K562 (cell line): ENCODE results near the gene TDRD9. TPM values are rescaled to one million over a fixed set of nuclear protein-coding genes. Genes with fewer than 3 reads are reported as not detected.

Source experiments
- ARID1B ChIP-seq: fragments of 450-650 bp; IDR thresholded peaks from 2 replicates; pipeline ENCODE4 v1.6.1; 2016; ENCODE audit warnings: antibody characterized with exemption, mild to moderate bottlenecking, inconsistent platforms
- BMI1 ChIP-seq: fragments of 150-350 bp; IDR thresholded peaks from 2 replicates; pipeline ENCODE4 v1.6.1; 2014; ENCODE audit warnings: low read length
- CTBP1 ChIP-seq: fragments of 450-650 bp; IDR thresholded peaks from 2 replicates; pipeline ENCODE4 v1.6.1; 2016; ENCODE audit warnings: borderline replicate concordance
- DACH1 ChIP-seq: fragments of 450-650 bp; IDR thresholded peaks from 2 replicates; pipeline ENCODE4 v1.6.1; 2018; ENCODE audit not compliant: partially characterized antibody
- DPF2 ChIP-seq: fragments of 450-650 bp; IDR thresholded peaks from 2 replicates; pipeline ENCODE4 v1.6.1; 2016
- ERF ChIP-seq: fragments of 450-650 bp; formaldehyde crosslinking; IDR thresholded peaks from 2 replicates; pipeline ENCODE4 v1.4.0; 2020; ENCODE audit warnings: mild to moderate bottlenecking, mixed read lengths
- ETV5 ChIP-seq: sonication (generic); formaldehyde crosslinking; IDR thresholded peaks from 2 replicates; pipeline ENCODE4 v1.4.0; 2020; ENCODE audit warnings: low read depth, mild to moderate bottlenecking, missing genetic modification reagents
- FOXJ2 ChIP-seq: fragments of 200-800 bp; sonication (Bioruptor generic); IDR thresholded peaks from 2 replicates; pipeline ENCODE4 v1.6.1; 2016; ENCODE audit warnings: missing genetic modification characterization, missing compliant biosample characterization
- GABPB1 ChIP-seq: sonication (generic); formaldehyde crosslinking; IDR thresholded peaks from 2 replicates; pipeline ENCODE4 v1.8.0; 2022; ENCODE audit warnings: mild to moderate bottlenecking, missing genetic modification reagents
- HCFC1 ChIP-seq: IDR thresholded peaks from 2 replicates; pipeline ENCODE4 v1.6.1; 2012; ENCODE audit warnings: low read depth, low read length, improper control_type of control experiment
- HMG20B ChIP-seq: fragments of 250-450 bp; sonication (Bioruptor Pico); IDR thresholded peaks from 2 replicates; pipeline ENCODE4 v1.5.0; 2021; ENCODE audit warnings: mild to moderate bottlenecking
- MBD2 ChIP-seq: sonication (generic); IDR thresholded peaks from 2 replicates; pipeline ENCODE4 v1.6.1; 2016; ENCODE audit warnings: low read depth, borderline replicate concordance
- NCOR1 ChIP-seq: fragments of 450-650 bp; IDR thresholded peaks from 2 replicates; pipeline ENCODE4 v1.6.1; 2016; ENCODE audit warnings: mild to moderate bottlenecking, moderate library complexity
- NR1H2 ChIP-seq: sonication (generic); formaldehyde crosslinking; IDR thresholded peaks from 2 replicates; pipeline ENCODE4 v1.4.0; 2020; ENCODE audit warnings: mild to moderate bottlenecking, missing genetic modification reagents
- NR2C1 ChIP-seq, 2 experiments: fragments of 450-650 bp; IDR thresholded peaks; 2 replicates each; pipeline ENCODE4 v1.6.1; 2017; ENCODE audit warnings: mild to moderate bottlenecking in 2 of 2, antibody characterized with exemption in 1 of 2, inconsistent platforms in 1 of 2, missing compliant biosample characterization in 1 of 2, missing genetic modification characterization in 1 of 2
- PHTF2 ChIP-seq: fragments of 250-450 bp; sonication (Bioruptor Pico); IDR thresholded peaks from 2 replicates; pipeline ENCODE4 v1.5.0; 2021; ENCODE audit warnings: mild to moderate bottlenecking
- RBFOX2 ChIP-seq: fragments of 200-400 bp; formaldehyde crosslinking; IDR thresholded peaks from 2 replicates; pipeline ENCODE4 v1.6.1; 2017; ENCODE audit warnings: low read depth, mild to moderate bottlenecking, low read length, moderate library complexity
- RCOR1 ChIP-seq, 2 experiments: IDR thresholded peaks; 2 replicates each; pipeline ENCODE4 v1.6.1; 2012; ENCODE audit warnings: low read depth in 2 of 2, low read length in 2 of 2, borderline replicate concordance in 1 of 2, improper control_type of control experiment in 1 of 2
- TARDBP ChIP-seq: fragments of 450-650 bp; IDR thresholded peaks from 2 replicates; pipeline ENCODE4 v1.6.1; 2016
- XRCC4 ChIP-seq: IDR thresholded peaks from one replicate; pipeline ENCODE4 v1.6.1; 2011; ENCODE audit not compliant: insufficient read depth, insufficient read length; ENCODE audit errors: extremely low read depth
- ZKSCAN3 ChIP-seq: fragments of 250-450 bp; sonication (Bioruptor Pico); IDR thresholded peaks from 2 replicates; pipeline ENCODE4 v1.4.0; 2020
- ZNF57 ChIP-seq: fragments of 450-650 bp; formaldehyde crosslinking; IDR thresholded peaks from 2 replicates; pipeline ENCODE4 v1.4.0; 2020; ENCODE audit warnings: mild to moderate bottlenecking, moderate library complexity
- polyA plus RNA-seq, 8 experiments: library from polyadenylated mRNA; depleted of rRNA in 4 of 8; stranded (reverse) in 5 of 8; unstranded in 3 of 8; fragments of >200 nt; fragmentation: Nextera tagmentation in 2 of 8; fragmentation: Illumina TruSeq in 1 of 8; extraction: Ambion mirVana in 2 of 8; extraction: Trizol in 1 of 8; gene quantifications; 2 replicates each; pipeline versions ENCODE4 v1.2.1 to v1.2.3, GENCODE V29; 2011 to 2014; ENCODE audit warnings: inconsistent platforms in 1 of 8, missing spikeins in 1 of 8
- total RNA-seq, 7 experiments: library from RNA; depleted of rRNA in 6 of 7; stranded (reverse); fragments of >200 nt in 6 of 7; fragmentation: Illumina TruSeq in 2 of 7; extraction: Trizol in 2 of 7; gene quantifications; 2 replicates each; pipeline versions ENCODE4 v1.2.1 to v1.2.3, GENCODE V29; 2011 to 2021; ENCODE audit warnings: low replicate concordance in 1 of 7
- TF ChIP-seq, protein P1 (sequence below): fragments of 450-650 bp; formaldehyde crosslinking; IDR thresholded peaks from 2 replicates; pipeline ENCODE4 v1.4.0; 2022; ENCODE audit warnings: mild to moderate bottlenecking, moderate library complexity
- TF ChIP-seq, protein P2 (sequence below): fragments of 450-650 bp; formaldehyde crosslinking; IDR thresholded peaks from 2 replicates; pipeline ENCODE4 v1.4.0; 2020; ENCODE audit warnings: mild to moderate bottlenecking
- TF ChIP-seq, protein P3 (sequence below): fragments of 250-450 bp; sonication (Bioruptor Pico); IDR thresholded peaks from 2 replicates; pipeline ENCODE4 v1.4.0; 2020; ENCODE audit warnings: mild to moderate bottlenecking

TDRD9 gene
- total and polyA plus RNA-seq, 9 of the 15 experiments (the other 6 are each of a cell fraction or from before 2014, with no cell fraction given), result 0.04 to 0.14 (median 0.04) TPM; not detected in 5

DNA sequence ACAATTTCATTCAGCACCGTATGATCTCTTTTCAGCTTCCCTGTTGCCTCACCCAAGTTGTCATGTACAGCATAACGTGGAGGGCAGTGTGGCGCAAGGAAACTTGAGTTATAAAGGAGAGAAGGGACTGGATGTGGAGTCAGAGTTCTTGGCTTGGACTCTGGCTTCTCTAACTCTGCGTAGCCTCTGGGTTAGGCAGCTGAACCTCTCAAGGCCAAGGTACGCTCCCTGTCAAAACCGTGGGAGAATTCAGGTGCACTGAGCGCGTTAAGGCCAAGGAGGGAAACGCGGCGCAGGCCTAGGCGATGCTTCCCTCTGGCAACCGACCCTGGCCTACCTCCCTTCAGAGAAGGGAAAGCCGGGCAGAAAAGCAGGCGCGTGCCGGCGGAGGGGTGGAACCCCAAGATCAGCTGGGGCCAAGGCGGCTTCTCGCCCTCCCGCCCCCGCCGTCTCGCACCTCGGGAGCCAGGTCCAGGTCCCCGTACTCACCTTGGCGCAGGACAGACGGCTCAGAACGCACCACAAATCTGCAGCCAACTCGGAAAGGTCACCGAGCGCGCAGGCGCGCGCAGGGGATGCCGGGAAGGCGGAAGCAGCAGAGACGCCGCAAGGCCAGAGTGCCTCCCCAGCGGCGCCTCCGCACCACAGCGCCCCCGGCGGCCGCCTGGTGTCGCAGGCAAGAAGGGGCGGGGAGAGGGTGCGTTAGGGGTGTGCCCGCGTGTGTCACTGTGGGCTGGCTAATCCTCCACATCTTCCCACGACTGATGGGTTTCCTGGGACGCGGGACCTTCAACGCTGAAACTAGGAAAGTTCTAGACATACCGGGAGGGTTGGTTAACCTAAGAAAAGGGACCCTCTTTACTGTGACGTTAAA, 7.0 kb upstream of the TDRD9 start (continued):
- TF ChIP-seq MBD2 (peak; percentile 70), RCOR1 (IDR thresholded peaks at IDR 0.05; ENCODE audit: borderline replicate concordance in 1 of 2, low read depth in 2 of 2, low read length in 2 of 2) (peak in 1 of 2 experiments; percentile 58; a peak in 1 of 4 replicates), BMI1 (no peak), GABPB1 (CRISPR knock-in tag) (peak; percentile 78; the same call in 1 of the 2 replicates), FOXJ2 (no peak), DPF2 (no peak), RBFOX2 (peak; percentile 86), ARID1B (peak; percentile 27; the same call in 1 of the 2 replicates), HCFC1 (peak; percentile 73), TARDBP (peak; percentile 67; the same call in 1 of the 2 replicates), DACH1 (no peak), CTBP1 (peak; percentile 86), NCOR1 (peak; percentile 46; the same call in 1 of the 2 replicates), ERF (CRISPR knock-in tag) (no peak), PHTF2 (CRISPR knock-in tag) (no peak), ZNF57 (no peak), ETV5 (peak; percentile 76), HMG20B (CRISPR knock-in tag) (no peak), NR1H2 (CRISPR knock-in tag) (no peak), NR2C1 (IDR thresholded peaks at IDR 0.05) (no peak), NR2C1 (tag; IDR thresholded peaks at IDR 0.05) (peak; percentile 22; the same call in 1 of the 2 replicates), XRCC4 (no peak), ZKSCAN3 (no peak)
- TF ChIP-seq, protein P1, sequence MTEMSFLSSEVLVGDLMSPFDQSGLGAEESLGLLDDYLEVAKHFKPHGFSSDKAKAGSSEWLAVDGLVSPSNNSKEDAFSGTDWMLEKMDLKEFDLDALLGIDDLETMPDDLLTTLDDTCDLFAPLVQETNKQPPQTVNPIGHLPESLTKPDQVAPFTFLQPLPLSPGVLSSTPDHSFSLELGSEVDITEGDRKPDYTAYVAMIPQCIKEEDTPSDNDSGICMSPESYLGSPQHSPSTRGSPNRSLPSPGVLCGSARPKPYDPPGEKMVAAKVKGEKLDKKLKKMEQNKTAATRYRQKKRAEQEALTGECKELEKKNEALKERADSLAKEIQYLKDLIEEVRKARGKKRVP (CRISPR knock-in tag), result no peak
- TF ChIP-seq, protein P2, sequence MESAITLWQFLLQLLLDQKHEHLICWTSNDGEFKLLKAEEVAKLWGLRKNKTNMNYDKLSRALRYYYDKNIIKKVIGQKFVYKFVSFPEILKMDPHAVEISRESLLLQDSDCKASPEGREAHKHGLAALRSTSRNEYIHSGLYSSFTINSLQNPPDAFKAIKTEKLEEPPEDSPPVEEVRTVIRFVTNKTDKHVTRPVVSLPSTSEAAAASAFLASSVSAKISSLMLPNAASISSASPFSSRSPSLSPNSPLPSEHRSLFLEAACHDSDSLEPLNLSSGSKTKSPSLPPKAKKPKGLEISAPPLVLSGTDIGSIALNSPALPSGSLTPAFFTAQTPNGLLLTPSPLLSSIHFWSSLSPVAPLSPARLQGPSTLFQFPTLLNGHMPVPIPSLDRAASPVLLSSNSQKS (CRISPR knock-in tag), result no peak
- TF ChIP-seq, protein P3, sequence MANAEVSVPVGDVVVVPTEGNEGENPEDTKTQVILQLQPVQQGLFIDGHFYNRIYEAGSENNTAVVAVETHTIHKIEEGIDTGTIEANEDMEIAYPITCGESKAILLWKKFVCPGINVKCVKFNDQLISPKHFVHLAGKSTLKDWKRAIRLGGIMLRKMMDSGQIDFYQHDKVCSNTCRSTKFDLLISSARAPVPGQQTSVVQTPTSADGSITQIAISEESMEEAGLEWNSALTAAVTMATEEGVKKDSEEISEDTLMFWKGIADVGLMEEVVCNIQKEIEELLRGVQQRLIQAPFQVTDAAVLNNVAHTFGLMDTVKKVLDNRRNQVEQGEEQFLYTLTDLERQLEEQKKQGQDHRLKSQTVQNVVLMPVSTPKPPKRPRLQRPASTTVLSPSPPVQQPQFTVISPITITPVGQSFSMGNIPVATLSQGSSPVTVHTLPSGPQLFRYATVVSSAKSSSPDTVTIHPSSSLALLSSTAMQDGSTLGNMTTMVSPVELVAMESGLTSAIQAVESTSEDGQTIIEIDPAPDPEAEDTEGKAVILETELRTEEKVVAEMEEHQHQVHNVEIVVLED (CRISPR knock-in tag), result 0 out of 2 replicates have a peak, but pooled peaks have one; percentile 5
